B cell (primary cell): ENCODE measurements around the gene CAPN9. TPM values are rescaled to one million over a fixed set of nuclear protein-coding genes. Genes with fewer than 3 reads are reported as not detected.

Source experiments
- ATAC-seq: fragments of 200-7000 bp; cut with Tn5 transposase; one replicate; pipeline ENCODE4 v1.10.0; 2021; ENCODE audit warnings: low read depth, mild to moderate bottlenecking, moderate number of reproducible peaks, moderate library complexity
- CTCF ChIA-PET: fragments of 350-600 bp; sonication (Branson Sonifier 250); formaldehyde crosslinking; loops from one replicate; lab custom pipeline; 2021; ENCODE audit warnings: antibody characterized with exemption, inconsistent platforms; lab: Charles Lee
- POLR2A ChIA-PET: fragments of 350-600 bp; sonication (Branson Sonifier 250); formaldehyde crosslinking; loops from one replicate; lab custom pipeline; 2021; ENCODE audit warnings: antibody characterized with exemption; lab: Charles Lee
- DNase-seq: peaks from one replicate; pipeline ENCODE4 v3.0.0; 2013
- H2AFZ ChIP-seq: 2 replicates; pipeline ENCODE4 v1.6.1; 2012; ENCODE audit warnings: mild to moderate bottlenecking, low read depth, low read length; ENCODE audit not compliant: insufficient read depth, poor library complexity, severe bottlenecking
- H3K27ac ChIP-seq, 2 donors: 1 replicate in 1 of 2; 2 replicates in 1 of 2; pipeline ENCODE4 v1.5.1; 2012 to 2013; ENCODE audit warnings: low read length in 2 of 2, mild to moderate bottlenecking in 2 of 2, moderate library complexity in 1 of 2
- H3K27me3 ChIP-seq, 4 experiments: fragments of 200-600 bp in 1 of 4; sonication (generic) in 1 of 4; replicated peaks in 1 of 4; 1 replicate in 2 of 4; 2 replicates in 2 of 4; pipeline versions ENCODE4 v1.6.1 to v1.7.0; 2013 to 2016; ENCODE audit warnings: low read length in 3 of 4, mild to moderate bottlenecking in 2 of 4, mixed read lengths in 1 of 4, moderate library complexity in 1 of 4; ENCODE audit not compliant: insufficient read depth in 4 of 4, control insufficient read depth in 3 of 4; ENCODE audit errors: control extremely low read depth in 1 of 4
- H3K36me3 ChIP-seq, 2 experiments: replicated peaks in 1 of 2; 1 replicate in 1 of 2; 2 replicates in 1 of 2; pipeline versions ENCODE4 v1.6.1 to v1.7.1; 2013; ENCODE audit warnings: low read length in 1 of 2; ENCODE audit not compliant: insufficient read depth in 2 of 2, control insufficient read depth in 1 of 2; ENCODE audit errors: control extremely low read depth in 1 of 2, extremely low read depth in 1 of 2
- H3K4me1 ChIP-seq, 2 donors: fragments of 200-600 bp in 1 of 2; sonication (generic) in 1 of 2; 1 replicate in 1 of 2; 2 replicates in 1 of 2; pipeline versions ENCODE4 v1.5.1 to v1.6.1; 2013 to 2017; ENCODE audit warnings: low read length in 2 of 2; ENCODE audit not compliant: control insufficient read depth in 2 of 2, insufficient read depth in 2 of 2
- H3K4me2 ChIP-seq: replicated peaks from 2 replicates; pipeline ENCODE3; 2012; ENCODE audit warnings: mild to moderate bottlenecking, low read depth, low read length; ENCODE audit not compliant: poor library complexity, severe bottlenecking
- H3K4me3 ChIP-seq, 5 experiments: fragments of 200-600 bp in 1 of 5; sonication (generic) in 1 of 5; 1 replicate in 3 of 5; 2 replicates in 2 of 5; pipeline versions ENCODE4 v1.5.1 to v1.7.0; 2011 to 2016; ENCODE audit warnings: low read length in 4 of 5, mild to moderate bottlenecking in 4 of 5, low read depth in 2 of 5, control low read depth in 1 of 5, moderate library complexity in 1 of 5; ENCODE audit not compliant: insufficient read depth in 1 of 5; ENCODE audit errors: control extremely low read depth in 1 of 5, extremely low read depth in 1 of 5
- H3K79me2 ChIP-seq: fragments of 200-600 bp; sonication (generic); one replicate; pipeline ENCODE4 v1.6.0; 2016; ENCODE audit warnings: low read length; ENCODE audit not compliant: control insufficient read depth, insufficient read depth
- H3K9ac ChIP-seq: fragments of 200-600 bp; sonication (generic); 2 replicates; pipeline ENCODE4 v1.6.1; 2017; ENCODE audit warnings: mild to moderate bottlenecking, low read length, moderate library complexity
- H3K9me3 ChIP-seq, 3 donors: one replicate each; pipeline versions ENCODE4 v1.6.1 to v1.7.1; 2013; ENCODE audit warnings: low read length in 2 of 3; ENCODE audit not compliant: control insufficient read depth in 2 of 3, insufficient read depth in 1 of 3; ENCODE audit errors: control extremely low read depth in 1 of 3
- H4K20me1 ChIP-seq: 2 replicates; pipeline ENCODE4 v1.6.0; 2012; ENCODE audit warnings: mild to moderate bottlenecking, low read length; ENCODE audit not compliant: insufficient read depth, control insufficient read depth, poor library complexity, severe bottlenecking
- H3K27ac Mint-ChIP-seq: one replicate; pipeline ENCODE4 v1.8.0; 2021; ENCODE audit warnings: mixed read lengths
- H3K27me3 Mint-ChIP-seq: one replicate; pipeline ENCODE4 v1.8.0; 2021; ENCODE audit warnings: mixed read lengths
- H3K4me1 Mint-ChIP-seq: one replicate; pipeline ENCODE4 v1.8.0; 2021; ENCODE audit warnings: mixed read lengths
- H3K4me3 Mint-ChIP-seq: one replicate; pipeline ENCODE4 v1.8.0; 2021; ENCODE audit warnings: mixed read lengths
- H3K9me3 Mint-ChIP-seq: one replicate; pipeline ENCODE4 v1.8.0; 2022; ENCODE audit warnings: mixed read lengths; ENCODE audit not compliant: insufficient read depth
- EZH2 ChIP-seq: IDR thresholded peaks from 2 replicates; pipeline ENCODE4 v1.6.1; 2012; ENCODE audit warnings: borderline replicate concordance, low read depth, mild to moderate bottlenecking, moderate library complexity, low read length; ENCODE audit not compliant: insufficient read depth, poor library complexity, severe bottlenecking
- WGBS: methylation state at CpG from one replicate; pipeline ENCODE4 v1.1.5; 2013; ENCODE audit warnings: missing lambda C conversion rate; ENCODE audit not compliant: insufficient coverage; 5-methylcytosine and 5-hydroxymethylcytosine counted together
- intact Hi-C: fragments of 100-400 bp; cut with micrococcal nuclease; formaldehyde crosslinking; loops from one replicate; pipeline ENCODE4 v1.10.0; 2022
- polyA plus RNA-seq: library from polyadenylated mRNA; depleted of rRNA; stranded (reverse); fragments of >200 nt; gene quantifications from 2 replicates; pipeline ENCODE4 v1.2.3, GENCODE V29; 2012
- total RNA-seq, 2 donors: library from RNA; stranded (reverse); fragments of 120-200 nt in 1 of 2; gene quantifications; 1 replicate in 1 of 2; 2 replicates in 1 of 2; pipeline versions ENCODE4 v1.2.3 to v1.2.4, GENCODE V29; 2013 to 2022
- TF ChIP-seq, protein P1 (sequence below): fragments of 200-600 bp; IDR thresholded peaks from one replicate; pipeline ENCODE4 v1.8.0; 2022; ENCODE audit warnings: antibody characterized with exemption, mild to moderate bottlenecking

The CAPN9 gene
- total and polyA plus RNA-seq, 2 donors (not counting 1 experiment from before 2014, with no cell fraction given): not detected

GRCh38 chr1:230788561-230789275, 41.5 kb downstream of the CAPN9 start:
- POLR2A ChIA-PET: no interaction called here
- H3K4me3 Mint-ChIP-seq: no peak overlapping the region
- ATAC-seq (no peak), DNase-seq (no peak)
- H3K9ac ChIP-seq: no peak overlapping the region
- no peak overlapping the region for H2AFZ ChIP-seq
- H3K4me1 ChIP-seq: no peaks in the 10 kb centered on the region
- H3K36me3 ChIP-seq: no peaks in the 10 kb centered on the region
- no peak overlapping the region for H3K27ac Mint-ChIP-seq
- H3K9me3 Mint-ChIP-seq: no peaks in the 10 kb centered on the region
- TF ChIP-seq EZH2: no peak
- TF ChIP-seq, protein P1, sequence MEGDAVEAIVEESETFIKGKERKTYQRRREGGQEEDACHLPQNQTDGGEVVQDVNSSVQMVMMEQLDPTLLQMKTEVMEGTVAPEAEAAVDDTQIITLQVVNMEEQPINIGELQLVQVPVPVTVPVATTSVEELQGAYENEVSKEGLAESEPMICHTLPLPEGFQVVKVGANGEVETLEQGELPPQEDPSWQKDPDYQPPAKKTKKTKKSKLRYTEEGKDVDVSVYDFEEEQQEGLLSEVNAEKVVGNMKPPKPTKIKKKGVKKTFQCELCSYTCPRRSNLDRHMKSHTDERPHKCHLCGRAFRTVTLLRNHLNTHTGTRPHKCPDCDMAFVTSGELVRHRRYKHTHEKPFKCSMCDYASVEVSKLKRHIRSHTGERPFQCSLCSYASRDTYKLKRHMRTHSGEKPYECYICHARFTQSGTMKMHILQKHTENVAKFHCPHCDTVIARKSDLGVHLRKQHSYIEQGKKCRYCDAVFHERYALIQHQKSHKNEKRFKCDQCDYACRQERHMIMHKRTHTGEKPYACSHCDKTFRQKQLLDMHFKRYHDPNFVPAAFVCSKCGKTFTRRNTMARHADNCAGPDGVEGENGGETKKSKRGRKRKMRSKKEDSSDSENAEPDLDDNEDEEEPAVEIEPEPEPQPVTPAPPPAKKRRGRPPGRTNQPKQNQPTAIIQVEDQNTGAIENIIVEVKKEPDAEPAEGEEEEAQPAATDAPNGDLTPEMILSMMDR: no peak
- CTCF ChIA-PET: no interaction called here
- intact Hi-C loops: no loop called here
- no peaks in the 10 kb centered on the region for H3K79me2 ChIP-seq
- peaks cover 0 to 6% (median 0%) of the 10 kb centered on the region in 3 donors for H3K9me3 ChIP-seq
- H3K27me3 Mint-ChIP-seq: peaks cover 21% of the 10 kb centered on the region
- H3K4me3 ChIP-seq: no peak overlapping the region
- no peak overlapping the region for H3K27ac ChIP-seq
- H3K27me3 ChIP-seq: no peaks in the 10 kb centered on the region
- WGBS: 92% methylated on average over 9 of the region's 10 CpGs
- H4K20me1 ChIP-seq: no peaks in the 10 kb centered on the region
- no peaks in the 10 kb centered on the region for H3K4me1 Mint-ChIP-seq
- no peak overlapping the region for H3K4me2 ChIP-seq

DNA sequence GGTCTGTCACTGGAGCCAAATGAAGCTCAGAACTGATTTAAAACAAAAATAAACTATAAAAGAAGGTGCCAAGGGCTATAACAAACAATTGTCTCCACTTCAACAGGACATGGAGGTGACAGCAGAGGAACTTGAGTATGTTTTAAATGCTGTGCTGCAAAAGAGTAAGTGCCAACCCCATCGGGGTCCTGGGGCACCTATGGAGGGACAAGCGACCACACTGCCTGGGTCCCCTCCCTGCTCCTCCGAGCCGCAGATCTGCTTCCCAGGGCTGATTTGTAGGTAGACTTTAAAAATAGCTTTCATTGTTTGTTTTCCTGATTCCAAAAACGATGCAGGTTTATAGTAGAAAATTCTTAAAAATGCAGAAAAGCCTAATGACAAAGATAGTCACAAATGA, 42.8 kb downstream of the CAPN9 start:
- Histone ChIP-seq H3K9me3 (no peaks in the 10 kb centered on the region), H3K4me1 (no peaks in the 10 kb centered on the region), H4K20me1 (no peaks in the 10 kb centered on the region), H3K36me3 (no peaks in the 10 kb centered on the region), H3K4me2 (no peak overlapping the region), H3K27me3 (peaks cover 0 to 4% (median 0%) of the 10 kb centered on the region in 4 experiments), H2AFZ (no peak overlapping the region), H3K4me3 (no peak overlapping the region), H3K79me2 (no peaks in the 10 kb centered on the region), H3K9ac (no peak overlapping the region), H3K27ac (no peak overlapping the region)
- Mint-ChIP-seq H3K27me3 (peaks cover 21% of the 10 kb centered on the region), H3K27ac (no peak overlapping the region), H3K9me3 (no peaks in the 10 kb centered on the region), H3K4me3 (no peak overlapping the region), H3K4me1 (no peaks in the 10 kb centered on the region)
- ChIA-PET CTCF (interaction anchor here (0.5 kb wide), 1 partner anchor 571 kb away, joined by 4 read pairs; no protein-coding TSS in a partner anchor), POLR2A (no interaction called here)
- DNase-seq: no peak
- intact Hi-C loops: no loop called here
- no peak for ATAC-seq
- WGBS: 83% methylated on average over 2 of the region's 5 CpGs
- TF ChIP-seq, protein P1: no peak
- TF ChIP-seq EZH2: no peak
